K562 (cell line): ENCODE results near the gene C17orf50. TPM values are rescaled to one million over a fixed set of nuclear protein-coding genes. Genes with fewer than 3 reads are reported as not detected.

Experiments
- ATAC-seq: fragments of 200-7000 bp; cut with Tn5 transposase; 3 replicates; pipeline ENCODE4 v1.9.1; 2020; ENCODE audit warnings: moderate library complexity
- BruUV-seq: library from RNA; stranded (reverse); fragments of 400-500 nt; replicated peaks from 2 replicates; lab custom pipeline; 2021; lab: Mats Ljungman, UMichigan
- CTCF ChIA-PET: fragments of 300-600 bp; formaldehyde crosslinking; extraction: SDS; loops from one replicate; lab custom pipeline; 2021; ENCODE audit warnings: low intra/inter-chr PET ratio; lab: Yijun Ruan, JAX
- POLR2A ChIA-PET: fragments of 300-600, 350-650 bp; sonication (Branson Sonifier 250); formaldehyde crosslinking; extraction: SDS; loops from one replicate; lab custom pipeline; 2021; ENCODE audit warnings: antibody characterized with exemption, inconsistent platforms; lab: Yijun Ruan, JAX
- DNase-seq, 4 experiments: peaks; one replicate each; pipeline versions ENCODE4 v3.0.0 to v3.0.0-alpha.2; 2011 to 2018; ENCODE audit warnings: low spot score in 3 of 4, mixed read lengths in 3 of 4; ENCODE audit errors: extremely low read depth in 1 of 4
- FAIRE-seq: peaks from 2 replicates; lab custom pipeline; 2011; peaks lifted over from hg19 to GRCh38; lab: Jason Lieb, UNC
- H2AFZ ChIP-seq: 2 replicates; pipeline ENCODE4 v1.6.0; 2011; ENCODE audit warnings: low read depth, low read length, control low read depth, inconsistent platforms
- H3K27ac ChIP-seq: fragments of 200-600 bp; 3 replicates; pipeline ENCODE4 v1.8.0; 2011; ENCODE audit warnings: low read depth, mild to moderate bottlenecking, control low read depth, inconsistent platforms, low read length, moderate library complexity, mixed read lengths; ENCODE audit errors: extremely low read depth
- H3K27me3 ChIP-seq, 2 experiments: fragments of 300-600 bp in 1 of 2; 2 replicates in 1 of 2; 3 replicates in 1 of 2; pipeline versions ENCODE4 v1.6.0 to v1.8.0; 2011; ENCODE audit warnings: inconsistent platforms in 2 of 2, low read length in 2 of 2, mild to moderate bottlenecking in 1 of 2, mixed read lengths in 1 of 2, moderate library complexity in 1 of 2; ENCODE audit not compliant: control insufficient read depth in 2 of 2, insufficient read depth in 2 of 2
- H3K36me3 ChIP-seq: fragments of 300-600 bp; 3 replicates; pipeline ENCODE4 v1.8.0; 2011; ENCODE audit warnings: mild to moderate bottlenecking, low read length, inconsistent platforms; ENCODE audit not compliant: control insufficient read depth, insufficient read depth
- H3K4me1 ChIP-seq, 2 experiments: fragments of 200-600 bp in 1 of 2; replicated peaks in 1 of 2; 2 replicates in 1 of 2; 3 replicates in 1 of 2; pipeline versions ENCODE4 v1.5.1 to v1.8.0; 2011; ENCODE audit warnings: inconsistent platforms in 2 of 2, low read length in 2 of 2, mild to moderate bottlenecking in 1 of 2, mixed read lengths in 1 of 2, moderate library complexity in 1 of 2; ENCODE audit not compliant: control insufficient read depth in 2 of 2, insufficient read depth in 2 of 2
- H3K4me2 ChIP-seq: 2 replicates; pipeline ENCODE4 v1.6.1; 2011; ENCODE audit warnings: low read length, control low read depth, inconsistent platforms, mixed read lengths; ENCODE audit not compliant: insufficient read depth
- H3K4me3 ChIP-seq: fragments of 200-600 bp; sonication (generic), shearing (Covaris generic); 2 replicates; pipeline ENCODE4 v1.5.1; 2016; ENCODE audit warnings: control low read depth, inconsistent platforms
- H3K79me2 ChIP-seq: fragments of 200-600 bp; 3 replicates; pipeline ENCODE4 v1.8.0; 2011; ENCODE audit warnings: low read length, inconsistent platforms; ENCODE audit not compliant: control insufficient read depth, insufficient read depth
- H3K9ac ChIP-seq, 2 experiments: 2 replicates each; pipeline versions ENCODE4 v1.6.0 to v1.6.1; 2011; ENCODE audit warnings: low read depth in 2 of 2, low read length in 2 of 2, control low read depth in 1 of 2, inconsistent platforms in 1 of 2, mild to moderate bottlenecking in 1 of 2, mixed read lengths in 1 of 2; ENCODE audit not compliant: insufficient read depth in 1 of 2
- H3K9me1 ChIP-seq: one replicate; pipeline ENCODE4 v1.6.0; 2011; ENCODE audit warnings: inconsistent platforms, mild to moderate bottlenecking, low read length, moderate library complexity; ENCODE audit not compliant: control insufficient read depth, insufficient read depth
- H3K9me3 ChIP-seq: replicated peaks from 2 replicates; pipeline ENCODE4 v1.5.1; 2011; ENCODE audit warnings: low read depth, low read length, inconsistent platforms; ENCODE audit not compliant: control insufficient read depth, insufficient read depth
- H4K20me1 ChIP-seq: replicated peaks from 2 replicates; pipeline ENCODE4 v1.6.1; 2011; ENCODE audit warnings: low read length, inconsistent platforms, mixed read lengths; ENCODE audit not compliant: control insufficient read depth, insufficient read depth
- CEBPB ChIP-seq: fragments of 450-650 bp; IDR thresholded peaks from 2 replicates; pipeline ENCODE4 v1.6.1; 2016; ENCODE audit warnings: missing genetic modification characterization, missing compliant biosample characterization
- RBM17 ChIP-seq: fragments of 200-400 bp; formaldehyde crosslinking; IDR thresholded peaks from 2 replicates; pipeline ENCODE4 v1.6.1; 2017; ENCODE audit warnings: low read depth, mild to moderate bottlenecking, low read length, borderline replicate concordance
- SMARCB1 ChIP-seq: IDR thresholded peaks from 2 replicates; pipeline ENCODE4 v1.6.1; 2011; ENCODE audit warnings: improper control_type of control experiment, low read depth; ENCODE audit not compliant: insufficient read length
- WGBS: fragments of 100-300 bp; shearing (Covaris generic); methylation state at CpG from one replicate; pipeline ENCODE4 v1.1.6; 2016; ENCODE audit warnings: low coverage, mixed read lengths; ENCODE audit not compliant: insufficient coverage; ENCODE audit errors: missing lambda C conversion rate; 5-methylcytosine and 5-hydroxymethylcytosine counted together
- in situ Hi-C: fragments of 300-500 bp; cut with MboI; formaldehyde crosslinking; loops from 4 replicates; pipeline ENCODE4 v1.15.0; 2018; ENCODE audit warnings: inconsistent platforms, mixed read lengths
- intact Hi-C: fragments of 100-400 bp; cut with micrococcal nuclease; formaldehyde crosslinking; loops from 2 replicates; pipeline ENCODE4 v1.14.2; 2022
- polyA plus RNA-seq, 8 experiments: library from polyadenylated mRNA; depleted of rRNA in 4 of 8; stranded (reverse) in 5 of 8; unstranded in 3 of 8; fragments of >200 nt; fragmentation: Nextera tagmentation in 2 of 8; fragmentation: Illumina TruSeq in 1 of 8; extraction: Ambion mirVana in 2 of 8; extraction: Trizol in 1 of 8; gene quantifications; 2 replicates each; pipeline versions ENCODE4 v1.2.1 to v1.2.3, GENCODE V29; 2011 to 2014; ENCODE audit warnings: inconsistent platforms in 1 of 8, missing spikeins in 1 of 8
- total RNA-seq, 7 experiments: library from RNA; depleted of rRNA in 6 of 7; stranded (reverse); fragments of >200 nt in 6 of 7; fragmentation: Illumina TruSeq in 2 of 7; extraction: Trizol in 2 of 7; gene quantifications; 2 replicates each; pipeline versions ENCODE4 v1.2.1 to v1.2.3, GENCODE V29; 2011 to 2021; ENCODE audit warnings: low replicate concordance in 1 of 7

The C17orf50 gene
- total and polyA plus RNA-seq, 9 of the 15 experiments (the other 6 are each of a cell fraction or from before 2014, with no cell fraction given), result not detected

DNA sequence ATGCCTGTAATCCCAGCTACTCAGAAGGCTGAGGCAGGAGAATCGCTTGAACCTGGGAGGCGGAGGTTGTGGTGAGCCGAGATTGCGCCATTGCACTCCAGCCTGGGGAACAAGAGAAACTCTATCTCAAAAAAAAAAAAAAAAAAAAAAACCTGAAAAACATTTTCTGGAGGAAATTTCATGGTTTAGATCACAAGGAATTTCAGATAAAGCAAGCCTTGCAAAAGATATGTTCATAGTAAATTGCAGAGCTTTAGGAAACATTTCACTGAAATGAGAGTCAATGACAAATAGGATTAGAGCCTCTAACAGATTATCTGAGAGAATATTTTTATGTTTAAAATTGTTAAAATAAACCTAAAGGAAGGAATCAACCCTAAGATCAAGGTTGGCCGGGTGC is 51.8 kb downstream of the C17orf50 start:
- peaks cover 9 to 16% of the 10 kb centered on the region in 2 experiments; a peak in 4 of 5 replicates for H3K4me1 ChIP-seq
- TF ChIP-seq CEBPB (tag) (peak; percentile 59; the same call in 1 of the 2 replicates), RBM17 (no peak), SMARCB1 (no peak)
- no peak overlapping the region for H3K4me3 ChIP-seq
- no peak for FAIRE-seq
- H4K20me1 ChIP-seq, result peaks cover 18% of the 10 kb centered on the region; the same call in 1 of the 2 replicates
- no peak overlapping the region for H3K9ac ChIP-seq
- no peak overlapping the region for H3K4me2 ChIP-seq
- H3K27me3 ChIP-seq, result no peaks in the 10 kb centered on the region
- H3K36me3 ChIP-seq, result peaks cover 62% of the 10 kb centered on the region
- H2AFZ ChIP-seq, result no peak overlapping the region
- intact Hi-C loops (no loop called here), in situ Hi-C loops (no loop called here)
- WGBS, result 31% methylated on average over 1 of the region's 5 CpGs
- DNase-seq, result no peak
- H3K9me3 ChIP-seq, result no peaks in the 10 kb centered on the region
- H3K9me1 ChIP-seq, result no peaks in the 10 kb centered on the region
- H3K27ac ChIP-seq, result no peak overlapping the region
- ChIA-PET POLR2A (interaction anchor here (0.6 kb wide), 1 partner anchor 8 kb away, joined by 3 read pairs; no protein-coding TSS in a partner anchor), CTCF (no interaction called here)
- no peak for ATAC-seq
- no TSS peak for BruUV-seq
- H3K79me2 ChIP-seq, result peaks cover 91% of the 10 kb centered on the region

Other genes with a start within 250 kb of the C17orf50 start
Only the 7 nearest of the 15 such genes appear.
- 0.14 and 0.16 TPM in 2 replicates for gene RASL10B, start 29.2 kb upstream of the C17orf50 start, total RNA-seq (2014; rRNA removed)
- 0.04 and 0.06 TPM in 2 replicates for gene RASL10B, start 29.2 kb upstream of the C17orf50 start, total RNA-seq (2014; rRNA removed; fragmentation: Illumina TruSeq; extraction: Trizol)
- gene RASL10B, start 29.2 kb upstream of the C17orf50 start, total RNA-seq (2015; rRNA removed; fragmentation: Illumina TruSeq; extraction: Trizol), result 0.07 and 0.11 TPM in 2 replicates
- 0.11 and 0.22 TPM in 2 replicates for gene RASL10B, start 29.2 kb upstream of the C17orf50 start, total RNA-seq (2021)
- gene RASL10B, start 29.2 kb upstream of the C17orf50 start, polyA plus RNA-seq (2011; rRNA removed), result 0.16 and 0.31 TPM in 2 replicates
- 0.11 and 0.12 TPM in 2 replicates for gene RASL10B, start 29.2 kb upstream of the C17orf50 start, polyA plus RNA-seq (2014; fragmentation: Illumina TruSeq; extraction: Trizol)
- gene RASL10B, start 29.2 kb upstream of the C17orf50 start, polyA plus RNA-seq (2014; fragmentation: Nextera tagmentation; extraction: Ambion mirVana), result not detected
- gene RASL10B, start 29.2 kb upstream of the C17orf50 start, polyA plus RNA-seq (2014; rRNA removed), result 0.03 and 0.27 TPM in 2 replicates
- gene GAS2L2, start 7.6 kb upstream of the C17orf50 start, total RNA-seq (2014; rRNA removed), result not detected in 2 replicates
- not detected in 2 replicates for gene GAS2L2, start 7.6 kb upstream of the C17orf50 start, total RNA-seq (2014; rRNA removed; fragmentation: Illumina TruSeq; extraction: Trizol)
- not detected in 2 replicates for gene GAS2L2, start 7.6 kb upstream of the C17orf50 start, total RNA-seq (2015; rRNA removed; fragmentation: Illumina TruSeq; extraction: Trizol)
- not detected in 2 replicates for gene GAS2L2, start 7.6 kb upstream of the C17orf50 start, total RNA-seq (2021)
- not detected in 2 replicates for gene GAS2L2, start 7.6 kb upstream of the C17orf50 start, polyA plus RNA-seq (2011; rRNA removed)
- gene GAS2L2, start 7.6 kb upstream of the C17orf50 start, polyA plus RNA-seq (2014; fragmentation: Illumina TruSeq; extraction: Trizol), result not detected in 2 replicates
- gene GAS2L2, start 7.6 kb upstream of the C17orf50 start, polyA plus RNA-seq (2014; fragmentation: Nextera tagmentation; extraction: Ambion mirVana), result not detected
- gene GAS2L2, start 7.6 kb upstream of the C17orf50 start, polyA plus RNA-seq (2014; rRNA removed), result not detected in 2 replicates
- not detected in 2 replicates for gene MMP28, start 34.8 kb downstream of the C17orf50 start, total RNA-seq (2014; rRNA removed)
- not detected in 2 replicates for gene MMP28, start 34.8 kb downstream of the C17orf50 start, total RNA-seq (2014; rRNA removed; fragmentation: Illumina TruSeq; extraction: Trizol)
- not detected in 2 replicates for gene MMP28, start 34.8 kb downstream of the C17orf50 start, total RNA-seq (2015; rRNA removed; fragmentation: Illumina TruSeq; extraction: Trizol)
- not detected in 2 replicates for gene MMP28, start 34.8 kb downstream of the C17orf50 start, total RNA-seq (2021)
- not detected in 2 replicates for gene MMP28, start 34.8 kb downstream of the C17orf50 start, polyA plus RNA-seq (2011; rRNA removed)
- not detected in 2 replicates for gene MMP28, start 34.8 kb downstream of the C17orf50 start, polyA plus RNA-seq (2014; fragmentation: Illumina TruSeq; extraction: Trizol)
- not detected for gene MMP28, start 34.8 kb downstream of the C17orf50 start, polyA plus RNA-seq (2014; fragmentation: Nextera tagmentation; extraction: Ambion mirVana)
- not detected in 2 replicates for gene MMP28, start 34.8 kb downstream of the C17orf50 start, polyA plus RNA-seq (2014; rRNA removed)
- 50.2 and 54.5 TPM in 2 replicates for gene TAF15, start 48.6 kb downstream of the C17orf50 start, total RNA-seq (2014; rRNA removed)
- gene TAF15, start 48.6 kb downstream of the C17orf50 start, total RNA-seq (2014; rRNA removed; fragmentation: Illumina TruSeq; extraction: Trizol), result 56.8 and 64.3 TPM in 2 replicates
- gene TAF15, start 48.6 kb downstream of the C17orf50 start, total RNA-seq (2015; rRNA removed; fragmentation: Illumina TruSeq; extraction: Trizol), result 45.9 and 50.7 TPM in 2 replicates
- gene TAF15, start 48.6 kb downstream of the C17orf50 start, total RNA-seq (2021), result 178 and 213 TPM in 2 replicates
- gene TAF15, start 48.6 kb downstream of the C17orf50 start, polyA plus RNA-seq (2011; rRNA removed), result 60.0 and 77.7 TPM in 2 replicates
- 267 and 272 TPM in 2 replicates for gene TAF15, start 48.6 kb downstream of the C17orf50 start, polyA plus RNA-seq (2014; fragmentation: Illumina TruSeq; extraction: Trizol)
- 10 to 100 TPM in 1 of 2 experiments, 1 to 10 TPM in 1; 4.1 to 22.7 TPM for gene TAF15, start 48.6 kb downstream of the C17orf50 start, polyA plus RNA-seq (2014; fragmentation: Nextera tagmentation; extraction: Ambion mirVana)
- 142 and 171 TPM in 2 replicates for gene TAF15, start 48.6 kb downstream of the C17orf50 start, polyA plus RNA-seq (2014; rRNA removed)
- gene HEATR9, start 108.0 kb downstream of the C17orf50 start, total RNA-seq (2014; rRNA removed), result not detected in 2 replicates
- gene HEATR9, start 108.0 kb downstream of the C17orf50 start, total RNA-seq (2014; rRNA removed; fragmentation: Illumina TruSeq; extraction: Trizol), result not detected in 2 replicates
- not detected in 2 replicates for gene HEATR9, start 108.0 kb downstream of the C17orf50 start, total RNA-seq (2015; rRNA removed; fragmentation: Illumina TruSeq; extraction: Trizol)
- not detected in 2 replicates for gene HEATR9, start 108.0 kb downstream of the C17orf50 start, total RNA-seq (2021)
- gene HEATR9, start 108.0 kb downstream of the C17orf50 start, polyA plus RNA-seq (2011; rRNA removed), result not detected in 2 replicates
- not detected in 2 replicates for gene HEATR9, start 108.0 kb downstream of the C17orf50 start, polyA plus RNA-seq (2014; fragmentation: Illumina TruSeq; extraction: Trizol)
- not detected for gene HEATR9, start 108.0 kb downstream of the C17orf50 start, polyA plus RNA-seq (2014; fragmentation: Nextera tagmentation; extraction: Ambion mirVana)
- gene HEATR9, start 108.0 kb downstream of the C17orf50 start, polyA plus RNA-seq (2014; rRNA removed), result not detected in 2 replicates
- 0.08 and 0.18 TPM in 2 replicates for gene CCL5, start 119.5 kb downstream of the C17orf50 start, total RNA-seq (2014; rRNA removed)
- gene CCL5, start 119.5 kb downstream of the C17orf50 start, total RNA-seq (2014; rRNA removed; fragmentation: Illumina TruSeq; extraction: Trizol), result 0.16 TPM in 1 of 2 replicates, not detected in the other
- 0.18 and 0.23 TPM in 2 replicates for gene CCL5, start 119.5 kb downstream of the C17orf50 start, total RNA-seq (2015; rRNA removed; fragmentation: Illumina TruSeq; extraction: Trizol)
- gene CCL5, start 119.5 kb downstream of the C17orf50 start, total RNA-seq (2021), result 0.56 and 0.58 TPM in 2 replicates
- gene CCL5, start 119.5 kb downstream of the C17orf50 start, polyA plus RNA-seq (2011; rRNA removed), result 0.08 and 0.53 TPM in 2 replicates
- gene CCL5, start 119.5 kb downstream of the C17orf50 start, polyA plus RNA-seq (2014; fragmentation: Illumina TruSeq; extraction: Trizol), result 0.43 TPM in 2 replicates
- gene CCL5, start 119.5 kb downstream of the C17orf50 start, polyA plus RNA-seq (2014; fragmentation: Nextera tagmentation; extraction: Ambion mirVana), result under 1 TPM; 0.46 to 0.59 TPM
- gene CCL5, start 119.5 kb downstream of the C17orf50 start, polyA plus RNA-seq (2014; rRNA removed), result 0.30 and 0.49 TPM in 2 replicates
- gene RDM1, start 169.9 kb downstream of the C17orf50 start, total RNA-seq (2014; rRNA removed), result 2.5 and 3.9 TPM in 2 replicates
- gene RDM1, start 169.9 kb downstream of the C17orf50 start, total RNA-seq (2014; rRNA removed; fragmentation: Illumina TruSeq; extraction: Trizol), result 4.8 and 5.6 TPM in 2 replicates
- gene RDM1, start 169.9 kb downstream of the C17orf50 start, total RNA-seq (2015; rRNA removed; fragmentation: Illumina TruSeq; extraction: Trizol), result 2.9 and 3.0 TPM in 2 replicates
- 5.0 and 5.7 TPM in 2 replicates for gene RDM1, start 169.9 kb downstream of the C17orf50 start, total RNA-seq (2021)
- gene RDM1, start 169.9 kb downstream of the C17orf50 start, polyA plus RNA-seq (2011; rRNA removed), result 8.3 and 9.6 TPM in 2 replicates
- gene RDM1, start 169.9 kb downstream of the C17orf50 start, polyA plus RNA-seq (2014; fragmentation: Illumina TruSeq; extraction: Trizol), result 5.4 and 7.0 TPM in 2 replicates
- gene RDM1, start 169.9 kb downstream of the C17orf50 start, polyA plus RNA-seq (2014; fragmentation: Nextera tagmentation; extraction: Ambion mirVana), result 10 to 100 TPM in 1 of 2 experiments, 1 to 10 TPM in 1; 8.5 to 11.2 TPM
- 6.1 and 6.5 TPM in 2 replicates for gene RDM1, start 169.9 kb downstream of the C17orf50 start, polyA plus RNA-seq (2014; rRNA removed)